SH-SY5Y (cell line): ENCODE data around the gene DDX27.

Source experiments
- GATA2 ChIP-seq: IDR thresholded peaks from 2 replicates; pipeline ENCODE4 v1.6.1; 2011; ENCODE audit warnings: mild to moderate bottlenecking, low read depth, low read length
- GATA3 ChIP-seq: IDR thresholded peaks from 2 replicates; pipeline ENCODE4 v1.6.1; 2011; ENCODE audit warnings: low read depth, mild to moderate bottlenecking, low read length, moderate library complexity

GRCh38 chr20:49273696-49274277 lies 54.6 kb downstream of the DDX27 start:
- TF ChIP-seq GATA2 (no peak), GATA3 (no peak)
